K562 (cell line): ENCODE results near the gene ARMH3. TPM values are rescaled to one million over a fixed set of nuclear protein-coding genes. Genes with fewer than 3 reads are reported as not detected.

ENCODE experiments used
- ATAC-seq: fragments of 200-7000 bp; cut with Tn5 transposase; 3 replicates; pipeline ENCODE4 v1.9.1; 2020; ENCODE audit warnings: moderate library complexity
- BruUV-seq: library from RNA; stranded (reverse); fragments of 400-500 nt; replicated peaks from 2 replicates; lab custom pipeline; 2021; lab: Mats Ljungman, UMichigan
- CTCF ChIA-PET: fragments of 300-600 bp; formaldehyde crosslinking; extraction: SDS; loops from one replicate; lab custom pipeline; 2021; ENCODE audit warnings: low intra/inter-chr PET ratio; lab: Yijun Ruan, JAX
- POLR2A ChIA-PET: fragments of 300-600, 350-650 bp; sonication (Branson Sonifier 250); formaldehyde crosslinking; extraction: SDS; loops from one replicate; lab custom pipeline; 2021; ENCODE audit warnings: antibody characterized with exemption, inconsistent platforms; lab: Yijun Ruan, JAX
- DNase-seq, 4 experiments: peaks; one replicate each; pipeline versions ENCODE4 v3.0.0 to v3.0.0-alpha.2; 2011 to 2018; ENCODE audit warnings: low spot score in 3 of 4, mixed read lengths in 3 of 4; ENCODE audit errors: extremely low read depth in 1 of 4
- FAIRE-seq: peaks from 2 replicates; lab custom pipeline; 2011; peaks lifted over from hg19 to GRCh38; lab: Jason Lieb, UNC
- H2AFZ ChIP-seq: 2 replicates; pipeline ENCODE4 v1.6.0; 2011; ENCODE audit warnings: low read depth, low read length, control low read depth, inconsistent platforms
- H3K27ac ChIP-seq: fragments of 200-600 bp; 3 replicates; pipeline ENCODE4 v1.8.0; 2011; ENCODE audit warnings: low read depth, mild to moderate bottlenecking, control low read depth, inconsistent platforms, low read length, moderate library complexity, mixed read lengths; ENCODE audit errors: extremely low read depth
- H3K27me3 ChIP-seq, 2 experiments: fragments of 300-600 bp in 1 of 2; 2 replicates in 1 of 2; 3 replicates in 1 of 2; pipeline versions ENCODE4 v1.6.0 to v1.8.0; 2011; ENCODE audit warnings: inconsistent platforms in 2 of 2, low read length in 2 of 2, mild to moderate bottlenecking in 1 of 2, mixed read lengths in 1 of 2, moderate library complexity in 1 of 2; ENCODE audit not compliant: control insufficient read depth in 2 of 2, insufficient read depth in 2 of 2
- H3K36me3 ChIP-seq: fragments of 300-600 bp; 3 replicates; pipeline ENCODE4 v1.8.0; 2011; ENCODE audit warnings: mild to moderate bottlenecking, low read length, inconsistent platforms; ENCODE audit not compliant: control insufficient read depth, insufficient read depth
- H3K4me1 ChIP-seq, 2 experiments: fragments of 200-600 bp in 1 of 2; replicated peaks in 1 of 2; 2 replicates in 1 of 2; 3 replicates in 1 of 2; pipeline versions ENCODE4 v1.5.1 to v1.8.0; 2011; ENCODE audit warnings: inconsistent platforms in 2 of 2, low read length in 2 of 2, mild to moderate bottlenecking in 1 of 2, mixed read lengths in 1 of 2, moderate library complexity in 1 of 2; ENCODE audit not compliant: control insufficient read depth in 2 of 2, insufficient read depth in 2 of 2
- H3K4me2 ChIP-seq: 2 replicates; pipeline ENCODE4 v1.6.1; 2011; ENCODE audit warnings: low read length, control low read depth, inconsistent platforms, mixed read lengths; ENCODE audit not compliant: insufficient read depth
- H3K4me3 ChIP-seq: fragments of 200-600 bp; sonication (generic), shearing (Covaris generic); 2 replicates; pipeline ENCODE4 v1.5.1; 2016; ENCODE audit warnings: control low read depth, inconsistent platforms
- H3K79me2 ChIP-seq: fragments of 200-600 bp; 3 replicates; pipeline ENCODE4 v1.8.0; 2011; ENCODE audit warnings: low read length, inconsistent platforms; ENCODE audit not compliant: control insufficient read depth, insufficient read depth
- H3K9ac ChIP-seq, 2 experiments: 2 replicates each; pipeline versions ENCODE4 v1.6.0 to v1.6.1; 2011; ENCODE audit warnings: low read depth in 2 of 2, low read length in 2 of 2, control low read depth in 1 of 2, inconsistent platforms in 1 of 2, mild to moderate bottlenecking in 1 of 2, mixed read lengths in 1 of 2; ENCODE audit not compliant: insufficient read depth in 1 of 2
- H3K9me1 ChIP-seq: one replicate; pipeline ENCODE4 v1.6.0; 2011; ENCODE audit warnings: inconsistent platforms, mild to moderate bottlenecking, low read length, moderate library complexity; ENCODE audit not compliant: control insufficient read depth, insufficient read depth
- H3K9me3 ChIP-seq: replicated peaks from 2 replicates; pipeline ENCODE4 v1.5.1; 2011; ENCODE audit warnings: low read depth, low read length, inconsistent platforms; ENCODE audit not compliant: control insufficient read depth, insufficient read depth
- H4K20me1 ChIP-seq: replicated peaks from 2 replicates; pipeline ENCODE4 v1.6.1; 2011; ENCODE audit warnings: low read length, inconsistent platforms, mixed read lengths; ENCODE audit not compliant: control insufficient read depth, insufficient read depth
- BCL6 ChIP-seq: fragments of 250-450 bp; sonication (Bioruptor Pico); IDR thresholded peaks from 2 replicates; pipeline ENCODE4 v1.4.0; 2020
- CBFA2T2 ChIP-seq: fragments of 450-650 bp; conservative IDR thresholded peaks from 2 replicates; pipeline ENCODE4 v1.6.1; 2017; ENCODE audit warnings: mild to moderate bottlenecking
- MECOM ChIP-seq: fragments of 250-450 bp; sonication (Bioruptor Pico); IDR thresholded peaks from 2 replicates; pipeline ENCODE4 v1.8.0; 2022; ENCODE audit warnings: inconsistent platforms
- NFXL1 ChIP-seq: fragments of 450-650 bp; formaldehyde crosslinking; IDR thresholded peaks from 2 replicates; pipeline ENCODE4 v1.4.0; 2021; ENCODE audit warnings: mild to moderate bottlenecking
- PHF8 ChIP-seq: fragments of 200-600 bp; sonication (generic); IDR thresholded peaks from 2 replicates; pipeline ENCODE4 v1.6.1; 2012; ENCODE audit warnings: mixed run types, mild to moderate bottlenecking, inconsistent platforms, low read length, moderate library complexity, borderline replicate concordance
- PML ChIP-seq: IDR thresholded peaks from 2 replicates; pipeline ENCODE4 v1.6.1; 2012; ENCODE audit warnings: low read length, inconsistent platforms
- PRPF4 ChIP-seq: fragments of 200-400 bp; formaldehyde crosslinking; IDR thresholded peaks from one replicate; pipeline ENCODE4 v1.6.1; 2017; ENCODE audit warnings: low read length, low read depth, mild to moderate bottlenecking; ENCODE audit not compliant: insufficient read depth, poor library complexity, severe bottlenecking
- RAD21 ChIP-seq, 2 experiments: fragments of 250-450 bp in 1 of 2; fragments of 450-650 bp in 1 of 2; sonication (Bioruptor Pico) in 1 of 2; formaldehyde crosslinking in 1 of 2; IDR thresholded peaks in 1 of 2; conservative IDR thresholded peaks in 1 of 2; 2 replicates each; pipeline versions ENCODE4 v1.4.0 to v1.8.0; 2020 to 2022; ENCODE audit warnings: mild to moderate bottlenecking in 2 of 2, moderate library complexity in 1 of 2
- ZFP36 ChIP-seq: fragments of 150-350 bp; IDR thresholded peaks from 2 replicates; pipeline ENCODE4 v1.6.1; 2018; ENCODE audit warnings: low read length, low read depth; ENCODE audit not compliant: partially characterized antibody
- ZNF589 ChIP-seq: fragments of 200-800 bp; sonication (Bioruptor generic); IDR thresholded peaks from 2 replicates; pipeline ENCODE4 v1.6.1; 2016; ENCODE audit warnings: low read depth, missing genetic modification characterization, missing compliant biosample characterization
- ZNF830 ChIP-seq: fragments of 250-450 bp; sonication (Bioruptor Pico); IDR thresholded peaks from 2 replicates; pipeline ENCODE4 v1.5.0; 2021; ENCODE audit warnings: mild to moderate bottlenecking
- WGBS: fragments of 100-300 bp; shearing (Covaris generic); methylation state at CpG from one replicate; pipeline ENCODE4 v1.1.6; 2016; ENCODE audit warnings: low coverage, mixed read lengths; ENCODE audit not compliant: insufficient coverage; ENCODE audit errors: missing lambda C conversion rate; 5-methylcytosine and 5-hydroxymethylcytosine counted together
- in situ Hi-C: fragments of 300-500 bp; cut with MboI; formaldehyde crosslinking; loops from 4 replicates; pipeline ENCODE4 v1.15.0; 2018; ENCODE audit warnings: inconsistent platforms, mixed read lengths
- intact Hi-C: fragments of 100-400 bp; cut with micrococcal nuclease; formaldehyde crosslinking; loops from 2 replicates; pipeline ENCODE4 v1.14.2; 2022
- polyA plus RNA-seq, 8 experiments: library from polyadenylated mRNA; depleted of rRNA in 4 of 8; stranded (reverse) in 5 of 8; unstranded in 3 of 8; fragments of >200 nt; fragmentation: Nextera tagmentation in 2 of 8; fragmentation: Illumina TruSeq in 1 of 8; extraction: Ambion mirVana in 2 of 8; extraction: Trizol in 1 of 8; gene quantifications; 2 replicates each; pipeline versions ENCODE4 v1.2.1 to v1.2.3, GENCODE V29; 2011 to 2014; ENCODE audit warnings: inconsistent platforms in 1 of 8, missing spikeins in 1 of 8
- total RNA-seq, 7 experiments: library from RNA; depleted of rRNA in 6 of 7; stranded (reverse); fragments of >200 nt in 6 of 7; fragmentation: Illumina TruSeq in 2 of 7; extraction: Trizol in 2 of 7; gene quantifications; 2 replicates each; pipeline versions ENCODE4 v1.2.1 to v1.2.3, GENCODE V29; 2011 to 2021; ENCODE audit warnings: low replicate concordance in 1 of 7
- TF ChIP-seq, protein P1 (sequence below), 2 experiments: fragments of 450-650 bp in 1 of 2; sonication (generic) in 1 of 2; formaldehyde crosslinking; conservative IDR thresholded peaks; 2 replicates each; pipeline versions ENCODE4 v1.4.0 to v1.8.1; 2020 to 2022; ENCODE audit warnings: mild to moderate bottlenecking in 1 of 2, missing genetic modification reagents in 1 of 2
- TF ChIP-seq, protein P2 (sequence below): fragments of 250-450 bp; sonication (Bioruptor Pico); IDR thresholded peaks from 2 replicates; pipeline ENCODE4 v1.5.0; 2021
- TF ChIP-seq, protein P3 (sequence below): sonication (generic); formaldehyde crosslinking; IDR thresholded peaks from 2 replicates; pipeline ENCODE4 v1.8.1; 2023; ENCODE audit warnings: mild to moderate bottlenecking, missing genetic modification reagents

Gene ARMH3
- total and polyA plus RNA-seq, 9 of the 15 experiments (the other 6 are each of a cell fraction or from before 2014, with no cell fraction given), result 0.29 to 0.73 TPM; not detected in 7

DNA sequence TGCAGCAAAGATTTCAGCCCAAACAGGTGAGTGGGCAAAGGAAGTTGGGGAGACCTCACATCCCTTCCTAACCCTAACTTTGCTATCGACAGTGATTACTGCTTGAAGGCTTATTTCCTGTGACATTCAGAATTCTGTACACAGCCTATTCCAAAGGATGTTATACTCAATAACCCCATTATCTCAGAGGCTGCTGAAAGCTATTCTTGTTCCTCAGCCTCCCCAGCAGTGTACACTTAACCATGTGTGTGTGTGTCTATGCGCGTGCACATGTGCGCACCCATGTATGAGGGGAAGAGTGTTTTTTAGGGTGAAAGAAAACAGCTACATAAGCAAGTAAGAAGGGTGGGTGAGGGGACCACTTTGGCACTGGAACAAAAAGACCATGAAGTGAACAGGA, 122.0 kb downstream of the ARMH3 start:
- no peaks in the 10 kb centered on the region for H4K20me1 ChIP-seq
- TF ChIP-seq PHF8 (no peak), ZFP36 (no peak), RAD21 (CRISPR knock-in tag; conservative IDR thresholded peaks at IDR 0.05 in 1 of 2, IDR thresholded peaks at IDR 0.05 in 1 of 2) (no peak), BCL6 (CRISPR knock-in tag) (no peak), MECOM (CRISPR knock-in tag) (no peak), CBFA2T2 (no peak), PML (no peak), ZNF830 (CRISPR knock-in tag) (no peak), NFXL1 (CRISPR knock-in tag) (no peak), ZNF589 (no peak), PRPF4 (no peak)
- TF ChIP-seq, protein P1, sequence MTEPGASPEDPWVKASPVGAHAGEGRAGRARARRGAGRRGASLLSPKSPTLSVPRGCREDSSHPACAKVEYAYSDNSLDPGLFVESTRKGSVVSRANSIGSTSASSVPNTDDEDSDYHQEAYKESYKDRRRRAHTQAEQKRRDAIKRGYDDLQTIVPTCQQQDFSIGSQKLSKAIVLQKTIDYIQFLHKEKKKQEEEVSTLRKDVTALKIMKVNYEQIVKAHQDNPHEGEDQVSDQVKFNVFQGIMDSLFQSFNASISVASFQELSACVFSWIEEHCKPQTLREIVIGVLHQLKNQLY (CRISPR knock-in tag; conservative IDR thresholded peaks at IDR 0.05), result no peak
- TF ChIP-seq, protein P2, sequence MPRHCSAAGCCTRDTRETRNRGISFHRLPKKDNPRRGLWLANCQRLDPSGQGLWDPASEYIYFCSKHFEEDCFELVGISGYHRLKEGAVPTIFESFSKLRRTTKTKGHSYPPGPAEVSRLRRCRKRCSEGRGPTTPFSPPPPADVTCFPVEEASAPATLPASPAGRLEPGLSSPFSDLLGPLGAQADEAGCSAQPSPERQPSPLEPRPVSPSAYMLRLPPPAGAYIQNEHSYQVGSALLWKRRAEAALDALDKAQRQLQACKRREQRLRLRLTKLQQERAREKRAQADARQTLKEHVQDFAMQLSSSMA (CRISPR knock-in tag), result no peak
- TF ChIP-seq, protein P3, sequence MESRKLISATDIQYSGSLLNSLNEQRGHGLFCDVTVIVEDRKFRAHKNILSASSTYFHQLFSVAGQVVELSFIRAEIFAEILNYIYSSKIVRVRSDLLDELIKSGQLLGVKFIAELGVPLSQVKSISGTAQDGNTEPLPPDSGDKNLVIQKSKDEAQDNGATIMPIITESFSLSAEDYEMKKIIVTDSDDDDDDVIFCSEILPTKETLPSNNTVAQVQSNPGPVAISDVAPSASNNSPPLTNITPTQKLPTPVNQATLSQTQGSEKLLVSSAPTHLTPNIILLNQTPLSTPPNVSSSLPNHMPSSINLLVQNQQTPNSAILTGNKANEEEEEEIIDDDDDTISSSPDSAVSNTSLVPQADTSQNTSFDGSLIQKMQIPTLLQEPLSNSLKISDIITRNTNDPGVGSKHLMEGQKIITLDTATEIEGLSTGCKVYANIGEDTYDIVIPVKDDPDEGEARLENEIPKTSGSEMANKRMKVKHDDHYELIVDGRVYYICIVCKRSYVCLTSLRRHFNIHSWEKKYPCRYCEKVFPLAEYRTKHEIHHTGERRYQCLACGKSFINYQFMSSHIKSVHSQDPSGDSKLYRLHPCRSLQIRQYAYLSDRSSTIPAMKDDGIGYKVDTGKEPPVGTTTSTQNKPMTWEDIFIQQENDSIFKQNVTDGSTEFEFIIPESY (CRISPR knock-in tag), result no peak
- TF ChIP-seq, all 486 proteins: peak for 0
- BruUV-seq, result no TSS peak
- no peak overlapping the region for H3K27ac ChIP-seq
- H3K9ac ChIP-seq, result no peak overlapping the region
- no peaks in the 10 kb centered on the region for H3K79me2 ChIP-seq
- no peak overlapping the region for H3K4me2 ChIP-seq
- no CpG with 5 or more reads among the region's 4 CpGs for WGBS
- ChIA-PET POLR2A (no interaction called here), CTCF (no interaction called here)
- no peak overlapping the region for H3K4me3 ChIP-seq
- FAIRE-seq (no peak), DNase-seq (no peak), ATAC-seq (no peak)
- H3K9me3 ChIP-seq, result no peaks in the 10 kb centered on the region
- no peaks in the 10 kb centered on the region for H3K36me3 ChIP-seq
- intact Hi-C loops (no loop called here), in situ Hi-C loops (no loop called here)
- H2AFZ ChIP-seq, result no peak overlapping the region
- no peaks in the 10 kb centered on the region for H3K9me1 ChIP-seq
- H3K4me1 ChIP-seq, result no peaks in the 10 kb centered on the region
- H3K27me3 ChIP-seq, result no peaks in the 10 kb centered on the region
